IMR-90 (cell line): ENCODE data around the gene CCL23. TPM values are rescaled to one million over a fixed set of nuclear protein-coding genes. Genes with fewer than 3 reads are reported as not detected.

Experiments used
- ATAC-seq: fragments of 200-7000 bp; cut with Tn5 transposase; 2 replicates; pipeline ENCODE4 v1.9.1; 2020; ENCODE audit warnings: low read depth, mild to moderate bottlenecking, moderate library complexity
- BruUV-seq: library from RNA; stranded (reverse); fragments of 400-500 nt; replicated peaks from 2 replicates; lab custom pipeline; 2021; lab: Mats Ljungman, UMichigan
- CTCF ChIA-PET: fragments of 300-600 bp; formaldehyde crosslinking; extraction: SDS; loops from one replicate; lab custom pipeline; 2021; ENCODE audit warnings: antibody characterized with exemption; lab: Yijun Ruan, JAX
- POLR2A ChIA-PET: fragments of 300-600 bp; sonication (Branson Sonifier 250); formaldehyde crosslinking; loops from one replicate; lab custom pipeline; 2022; ENCODE audit warnings: antibody characterized with exemption; ENCODE audit not compliant: unreplicated experiment; lab: Charles Lee
- DNase-seq: peaks from one replicate; pipeline ENCODE4 v3.0.0; 2013
- H2AFZ ChIP-seq: replicated peaks from 2 replicates; pipeline ENCODE3; 2013; ENCODE audit warnings: low read length, mild to moderate bottlenecking; ENCODE audit not compliant: poor library complexity
- H2AK5ac ChIP-seq: 2 replicates; pipeline ENCODE4 v1.6.1; 2013; ENCODE audit warnings: low read depth, low read length, inconsistent platforms
- H2AK9ac ChIP-seq: replicated peaks from 2 replicates; pipeline ENCODE3; 2013; ENCODE audit warnings: mild to moderate bottlenecking, low read depth, low read length, moderate library complexity; ENCODE audit not compliant: poor library complexity
- H2BK120ac ChIP-seq: 2 replicates; pipeline ENCODE4 v1.6.1; 2013; ENCODE audit warnings: low read depth, low read length, inconsistent platforms
- H2BK15ac ChIP-seq: 3 replicates; pipeline ENCODE4 v1.6.1; 2013; ENCODE audit warnings: low read depth, low read length, inconsistent platforms
- H2BK20ac ChIP-seq: 2 replicates; pipeline ENCODE4 v1.6.1; 2013; ENCODE audit warnings: low read depth, mild to moderate bottlenecking, inconsistent platforms, low read length, moderate library complexity
- H2BK5ac ChIP-seq: 2 replicates; pipeline ENCODE4 v1.6.1; 2013; ENCODE audit warnings: mild to moderate bottlenecking, low read depth, low read length, inconsistent platforms; ENCODE audit not compliant: poor library complexity, severe bottlenecking
- H3K14ac ChIP-seq: replicated peaks from 2 replicates; pipeline ENCODE4 v1.6.1; 2013; ENCODE audit warnings: low read depth, low read length, inconsistent platforms
- H3K18ac ChIP-seq: 2 replicates; pipeline ENCODE4 v1.6.1; 2013; ENCODE audit warnings: low read depth, low read length, control low read depth
- H3K23ac ChIP-seq: 2 replicates; pipeline ENCODE4 v1.6.1; 2013; ENCODE audit warnings: low read depth, low read length, inconsistent platforms
- H3K27ac ChIP-seq: 2 replicates; pipeline ENCODE4 v1.5.1; 2013; ENCODE audit warnings: mild to moderate bottlenecking, control low read depth, low read length; ENCODE audit not compliant: insufficient read depth
- H3K27me3 ChIP-seq: 2 replicates; pipeline ENCODE4 v1.6.1; 2013; ENCODE audit warnings: low read length; ENCODE audit not compliant: control insufficient read depth, insufficient read depth
- H3K36me3 ChIP-seq: 2 replicates; pipeline ENCODE4 v1.6.1; 2013; ENCODE audit warnings: low read length, mixed read lengths; ENCODE audit not compliant: control insufficient read depth, insufficient read depth
- H3K4ac ChIP-seq: 2 replicates; pipeline ENCODE4 v1.6.1; 2013; ENCODE audit warnings: low read depth, low read length, inconsistent platforms
- H3K4me1 ChIP-seq: 2 replicates; pipeline ENCODE4 v1.6.1; 2013; ENCODE audit warnings: low read length, mixed read lengths; ENCODE audit not compliant: control insufficient read depth, insufficient read depth
- H3K4me2 ChIP-seq: 2 replicates; pipeline ENCODE4 v1.6.1; 2013; ENCODE audit warnings: low read depth, mild to moderate bottlenecking, control low read depth, low read length, moderate library complexity
- H3K4me3 ChIP-seq: 2 replicates; pipeline ENCODE4 v1.5.1; 2013; ENCODE audit warnings: low read depth, mild to moderate bottlenecking, control low read depth, low read length, moderate library complexity; ENCODE audit not compliant: insufficient read depth
- H3K56ac ChIP-seq: 2 replicates; pipeline ENCODE4 v1.6.1; 2013; ENCODE audit warnings: low read length, inconsistent platforms; ENCODE audit not compliant: insufficient read depth; ENCODE audit errors: extremely low read depth
- H3K79me1 ChIP-seq, 2 experiments: 2 replicates each; pipeline ENCODE4 v1.6.1; 2013; ENCODE audit warnings: low read length in 2 of 2, inconsistent platforms in 1 of 2, low read depth in 1 of 2
- H3K9ac ChIP-seq: 2 replicates; pipeline ENCODE4 v1.6.1; 2013; ENCODE audit warnings: low read depth, low read length, control low read depth
- H3K9me1 ChIP-seq: 2 replicates; pipeline ENCODE4 v1.6.1; 2013; ENCODE audit warnings: low read length, inconsistent platforms; ENCODE audit not compliant: insufficient read depth
- H3K9me3 ChIP-seq: 2 replicates; pipeline ENCODE4 v1.6.1; 2013; ENCODE audit warnings: low read length; ENCODE audit not compliant: control insufficient read depth, insufficient read depth
- H4K20me1 ChIP-seq: 2 replicates; pipeline ENCODE4 v1.6.1; 2013; ENCODE audit warnings: low read length, inconsistent platforms; ENCODE audit not compliant: insufficient read depth
- H4K5ac ChIP-seq: 2 replicates; pipeline ENCODE4 v1.6.1; 2013; ENCODE audit warnings: mild to moderate bottlenecking, low read depth, low read length, control low read depth
- H4K8ac ChIP-seq, 2 experiments: 2 replicates each; pipeline ENCODE4 v1.6.1; 2013; ENCODE audit warnings: low read depth in 2 of 2, low read length in 2 of 2, control low read depth in 1 of 2, inconsistent platforms in 1 of 2
- H4K91ac ChIP-seq: 2 replicates; pipeline ENCODE4 v1.6.1; 2013; ENCODE audit warnings: low read depth, low read length, inconsistent platforms; ENCODE audit not compliant: insufficient read depth
- BHLHE40 ChIP-seq: fragments of 150-350 bp; IDR thresholded peaks from 2 replicates; pipeline ENCODE4 v1.6.1; 2016; ENCODE audit warnings: mild to moderate bottlenecking, low read depth, low read length
- CEBPB ChIP-seq: IDR thresholded peaks from 2 replicates; pipeline ENCODE4 v1.6.1; 2012; ENCODE audit warnings: low read depth, low read length, improper control_type of control experiment
- CHD1 ChIP-seq: IDR thresholded peaks from 2 replicates; pipeline ENCODE4 v1.6.1; 2012; ENCODE audit warnings: low read depth, low read length, improper control_type of control experiment
- CTCF ChIP-seq: conservative IDR thresholded peaks from 2 replicates; pipeline ENCODE4 v1.5.1; 2012; ENCODE audit warnings: mild to moderate bottlenecking, low read depth, low read length, improper control_type of control experiment
- FOS ChIP-seq: fragments of 150-350 bp; IDR thresholded peaks from 2 replicates; pipeline ENCODE4 v1.6.1; 2016; ENCODE audit warnings: low read depth, low read length
- MAFK ChIP-seq: IDR thresholded peaks from 2 replicates; pipeline ENCODE4 v1.6.1; 2012; ENCODE audit warnings: low read depth, low read length, improper control_type of control experiment
- MAZ ChIP-seq: IDR thresholded peaks from 2 replicates; pipeline ENCODE4 v1.6.1; 2012; ENCODE audit warnings: low read depth, mild to moderate bottlenecking, low read length, improper control_type of control experiment, moderate library complexity, borderline replicate concordance
- MXI1 ChIP-seq: IDR thresholded peaks from 2 replicates; pipeline ENCODE4 v1.6.1; 2012; ENCODE audit warnings: low read depth, mild to moderate bottlenecking, low read length, moderate library complexity, borderline replicate concordance
- NFE2L2 ChIP-seq: fragments of 150-350 bp; IDR thresholded peaks from 2 replicates; pipeline ENCODE4 v1.6.1; 2016; ENCODE audit warnings: low read depth, mild to moderate bottlenecking, low read length
- POLR2A ChIP-seq: IDR thresholded peaks from 2 replicates; pipeline ENCODE4 v1.6.1; 2012; ENCODE audit warnings: mild to moderate bottlenecking, low read depth, low read length
- RAD21 ChIP-seq: IDR thresholded peaks from 2 replicates; pipeline ENCODE4 v1.6.1; 2012; ENCODE audit warnings: low read length, improper control_type of control experiment
- RCOR1 ChIP-seq: IDR thresholded peaks from 2 replicates; pipeline ENCODE4 v1.6.1; 2012; ENCODE audit warnings: mild to moderate bottlenecking, low read length, improper control_type of control experiment; ENCODE audit not compliant: insufficient replicate concordance
- RFX5 ChIP-seq: IDR thresholded peaks from 2 replicates; pipeline ENCODE4 v1.8.0; 2012; ENCODE audit warnings: low read depth, mild to moderate bottlenecking, low read length, moderate library complexity
- SMC3 ChIP-seq: fragments of 150-350 bp; IDR thresholded peaks from 2 replicates; pipeline ENCODE4 v1.6.1; 2016; ENCODE audit warnings: low read depth, mild to moderate bottlenecking, antibody characterized with exemption, low read length, moderate library complexity
- USF2 ChIP-seq: fragments of 150-350 bp; IDR thresholded peaks from 2 replicates; pipeline ENCODE4 v1.6.1; 2017; ENCODE audit warnings: mild to moderate bottlenecking, antibody characterized with exemption, low read length, low read depth
- WGBS, 2 experiments: methylation state at CpG; one replicate each; pipeline versions ENCODE4 v1.1.5 to v1.1.7; 2013; ENCODE audit warnings: missing lambda C conversion rate in 2 of 2; ENCODE audit not compliant: insufficient read length in 1 of 2; ENCODE audit errors: extremely low coverage in 2 of 2; 5-methylcytosine and 5-hydroxymethylcytosine counted together
- dilution Hi-C: fragments of 300-500 bp; cut with HindIII; formaldehyde crosslinking; loops from one replicate; pipeline ENCODE4 v1.14.3; 2018; ENCODE audit warnings: low sequenced_read_pairs; ENCODE audit not compliant: unreplicated experiment
- in situ Hi-C: fragments of 300-500 bp; cut with MboI; formaldehyde crosslinking; loops from 3 replicates; pipeline ENCODE4 v1.14.3; 2019; ENCODE audit warnings: low sequenced_read_pairs, inconsistent platforms, mixed read lengths
- intact Hi-C: fragments of 100-400 bp; cut with micrococcal nuclease; formaldehyde crosslinking; loops from 2 replicates; pipeline ENCODE4 v1.10.0; 2022
- polyA plus RNA-seq, 3 experiments: library from polyadenylated mRNA; depleted of rRNA; stranded (reverse); fragments of >200 nt; gene quantifications; 2 replicates each; pipeline ENCODE4 v1.2.3, GENCODE V29; 2012; ENCODE audit warnings: low replicate concordance in 1 of 3
- total RNA-seq: library from RNA; depleted of rRNA; stranded (reverse); fragments of >200 nt; gene quantifications from 2 replicates; pipeline ENCODE4 v1.2.3, GENCODE V29; 2012
- TF ChIP-seq, protein P1 (sequence below): fragments of 150-350 bp; IDR thresholded peaks from 2 replicates; pipeline ENCODE4 v1.6.1; 2016; ENCODE audit warnings: low read depth, mild to moderate bottlenecking, low read length, moderate library complexity, borderline replicate concordance

CCL23 gene
- total and polyA plus RNA-seq, 2 of the 4 experiments (the other 2 are of a cell fraction), result not detected

- no TSS peak for BruUV-seq
Observed at GRCh38 chr17:35998018-35998545, 19.7 kb downstream of the CCL23 start.

More at GRCh38 chr17:35998018-35998545, 19.7 kb downstream of the CCL23 start:
- Histone ChIP-seq H3K9me1 (no peaks in the 10 kb centered on the region), H3K18ac (no peak overlapping the region), H4K5ac (no peak overlapping the region), H2BK120ac (no peak overlapping the region), H3K4me2 (no peak overlapping the region), H3K9me3 (no peaks in the 10 kb centered on the region), H2BK5ac (no peak overlapping the region), H2AK9ac (no peak overlapping the region), H3K4me3 (no peak overlapping the region), H3K36me3 (no peaks in the 10 kb centered on the region), H3K27ac (no peak overlapping the region), H3K4me1 (no peaks in the 10 kb centered on the region), H3K9ac (no peak overlapping the region), H2AK5ac (no peak overlapping the region), H3K56ac (no peak overlapping the region), H3K23ac (no peak overlapping the region), H4K20me1 (no peaks in the 10 kb centered on the region), H4K8ac (no peak overlapping the region), H2BK20ac (no peak overlapping the region), H2BK15ac (no peak overlapping the region), H3K4ac (no peak overlapping the region), H2AFZ (no peak overlapping the region), H4K91ac (no peak overlapping the region), H3K27me3 (no peaks in the 10 kb centered on the region), H3K14ac (no peak overlapping the region), H3K79me1 (no peaks in the 10 kb centered on the region)
- DNase-seq (no peak), ATAC-seq (no peak)
- 49% methylated on average over 5 of the region's 11 CpGs; no CpG with 5 or more reads in 1 of the 2 experiments for WGBS, 2 experiments
- POLR2A ChIA-PET, result no interaction called here
- CTCF ChIA-PET, result interaction anchor here (0.5 kb wide), 1 partner anchor 70 kb away, joined by 6 read pairs; no protein-coding TSS in a partner anchor
- TF ChIP-seq BHLHE40, result no peak
- no peak for TF ChIP-seq CEBPB
- no peak for TF ChIP-seq CTCF
- TF ChIP-seq NFE2L2, result no peak
- no peak for TF ChIP-seq USF2
- no peak for TF ChIP-seq POLR2A
- TF ChIP-seq SMC3, result no peak
- no peak for TF ChIP-seq MAFK
- no peak for TF ChIP-seq RCOR1
- TF ChIP-seq FOS, result no peak
- TF ChIP-seq, protein P1, sequence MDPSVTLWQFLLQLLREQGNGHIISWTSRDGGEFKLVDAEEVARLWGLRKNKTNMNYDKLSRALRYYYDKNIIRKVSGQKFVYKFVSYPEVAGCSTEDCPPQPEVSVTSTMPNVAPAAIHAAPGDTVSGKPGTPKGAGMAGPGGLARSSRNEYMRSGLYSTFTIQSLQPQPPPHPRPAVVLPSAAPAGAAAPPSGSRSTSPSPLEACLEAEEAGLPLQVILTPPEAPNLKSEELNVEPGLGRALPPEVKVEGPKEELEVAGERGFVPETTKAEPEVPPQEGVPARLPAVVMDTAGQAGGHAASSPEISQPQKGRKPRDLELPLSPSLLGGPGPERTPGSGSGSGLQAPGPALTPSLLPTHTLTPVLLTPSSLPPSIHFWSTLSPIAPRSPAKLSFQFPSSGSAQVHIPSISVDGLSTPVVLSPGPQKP, result no peak
- no peak for TF ChIP-seq CHD1
- no peak for TF ChIP-seq RAD21
- no peak for TF ChIP-seq MXI1
- TF ChIP-seq RFX5, result no peak
- TF ChIP-seq MAZ, result no peak
- intact Hi-C loops, result no loop called here
- in situ Hi-C loops, result no loop called here
- dilution Hi-C loops, result no loop called here
